K562 treated with DMSO at 1 percent for 24 hours (cell line): ENCODE measurements around the gene ATP13A5. TPM values are rescaled to one million over a fixed set of nuclear protein-coding genes. Genes with fewer than 3 reads are reported as not detected.

Experiments
- total RNA-seq: library from RNA; unstranded; fragments of 300-600 nt; gene quantifications from 2 replicates; pipeline ENCODE4 v1.2.3, GENCODE V29; 2022; ENCODE audit warnings: low read depth; ENCODE audit not compliant: insufficient read depth

The ATP13A5 gene, protein sequence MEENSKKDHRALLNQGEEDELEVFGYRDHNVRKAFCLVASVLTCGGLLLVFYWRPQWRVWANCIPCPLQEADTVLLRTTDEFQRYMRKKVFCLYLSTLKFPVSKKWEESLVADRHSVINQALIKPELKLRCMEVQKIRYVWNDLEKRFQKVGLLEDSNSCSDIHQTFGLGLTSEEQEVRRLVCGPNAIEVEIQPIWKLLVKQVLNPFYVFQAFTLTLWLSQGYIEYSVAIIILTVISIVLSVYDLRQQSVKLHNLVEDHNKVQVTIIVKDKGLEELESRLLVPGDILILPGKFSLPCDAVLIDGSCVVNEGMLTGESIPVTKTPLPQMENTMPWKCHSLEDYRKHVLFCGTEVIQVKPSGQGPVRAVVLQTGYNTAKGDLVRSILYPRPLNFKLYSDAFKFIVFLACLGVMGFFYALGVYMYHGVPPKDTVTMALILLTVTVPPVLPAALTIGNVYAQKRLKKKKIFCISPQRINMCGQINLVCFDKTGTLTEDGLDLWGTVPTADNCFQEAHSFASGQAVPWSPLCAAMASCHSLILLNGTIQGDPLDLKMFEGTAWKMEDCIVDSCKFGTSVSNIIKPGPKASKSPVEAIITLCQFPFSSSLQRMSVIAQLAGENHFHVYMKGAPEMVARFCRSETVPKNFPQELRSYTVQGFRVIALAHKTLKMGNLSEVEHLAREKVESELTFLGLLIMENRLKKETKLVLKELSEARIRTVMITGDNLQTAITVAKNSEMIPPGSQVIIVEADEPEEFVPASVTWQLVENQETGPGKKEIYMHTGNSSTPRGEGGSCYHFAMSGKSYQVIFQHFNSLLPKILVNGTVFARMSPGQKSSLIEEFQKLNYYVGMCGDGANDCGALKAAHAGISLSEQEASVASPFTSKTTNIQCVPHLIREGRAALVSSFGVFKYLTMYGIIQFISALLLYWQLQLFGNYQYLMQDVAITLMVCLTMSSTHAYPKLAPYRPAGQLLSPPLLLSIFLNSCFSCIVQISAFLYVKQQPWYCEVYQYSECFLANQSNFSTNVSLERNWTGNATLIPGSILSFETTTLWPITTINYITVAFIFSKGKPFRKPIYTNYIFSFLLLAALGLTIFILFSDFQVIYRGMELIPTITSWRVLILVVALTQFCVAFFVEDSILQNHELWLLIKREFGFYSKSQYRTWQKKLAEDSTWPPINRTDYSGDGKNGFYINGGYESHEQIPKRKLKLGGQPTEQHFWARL
- not detected in 2 replicates for total RNA-seq

DNA sequence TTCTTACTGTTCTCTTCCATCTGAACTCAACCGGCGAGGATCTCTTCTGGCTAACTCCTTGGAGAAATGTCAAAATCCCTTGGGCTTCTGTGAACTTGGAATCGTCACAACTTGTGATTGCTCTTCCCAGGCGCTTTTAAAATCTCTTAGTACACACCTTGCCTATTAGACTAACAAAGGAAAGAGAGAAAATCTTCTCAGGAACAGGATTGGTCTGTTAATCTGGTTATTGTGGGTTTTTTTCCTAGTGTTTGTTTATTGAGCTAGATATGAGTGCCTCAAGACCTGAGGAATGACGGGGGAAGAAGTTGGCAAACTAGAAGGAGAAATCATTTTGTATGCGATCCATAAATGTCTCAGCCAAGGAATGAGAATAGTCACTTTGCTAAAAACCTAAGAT lies at the start of gene ATP13A5:
Gene ATP13A5, minus strand, starts transcription at position 48 of the 400 bp plus-strand sequence. Its CDS starts 28 bp downstream, at position 20.

DNA sequence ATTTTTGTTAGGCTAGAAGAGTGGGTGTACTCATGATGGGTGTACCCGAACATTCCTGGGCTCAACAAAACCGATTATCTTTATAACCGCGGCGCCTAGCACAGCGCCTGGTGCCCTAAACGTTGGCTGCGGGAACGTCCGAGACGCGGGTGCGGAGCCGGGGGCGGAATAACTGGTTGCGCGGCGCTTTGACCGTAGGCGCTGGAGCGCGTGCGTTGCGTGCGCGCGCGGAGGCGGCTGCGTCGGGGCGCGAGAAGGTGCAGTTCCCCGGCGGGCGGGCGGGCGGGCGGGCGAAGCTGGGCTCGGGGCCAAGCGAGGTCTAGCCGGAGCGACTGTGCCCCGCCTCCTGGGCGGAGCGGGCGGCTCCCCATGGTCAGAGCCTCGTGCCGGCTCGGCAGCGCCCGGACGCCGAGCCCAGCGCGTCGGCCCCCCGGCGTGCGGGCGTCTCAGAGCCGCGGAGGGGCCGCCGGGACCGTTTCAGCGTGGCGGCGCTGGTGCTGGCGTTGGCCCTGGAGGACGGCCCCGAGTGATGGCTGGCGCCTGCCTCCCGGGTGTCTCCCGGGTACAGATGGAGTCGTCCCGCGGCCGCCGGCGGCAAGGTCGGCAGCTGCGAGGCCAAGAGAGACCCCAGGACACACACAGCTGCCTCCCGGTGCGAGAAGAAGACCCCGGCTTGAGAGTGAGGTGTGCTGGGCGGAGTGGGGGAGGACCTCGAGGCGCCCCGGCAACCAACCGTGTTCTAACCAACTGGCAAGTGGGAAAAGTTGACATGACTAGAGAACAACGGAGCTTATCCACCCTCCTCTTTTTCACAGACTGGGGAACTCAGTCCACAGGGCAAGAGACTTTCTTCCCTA lies 137.5 kb downstream of the ATP13A5 start, which contains the start of gene PLAAT1:
Gene PLAAT1, plus strand, starts transcription at position 373 of the 857 bp plus-strand sequence. CDS start 14,429 bp downstream, outside the sequence.

Other genes with a start within 250 kb of the ATP13A5 start
- 1.5 TPM in 1 of 2 replicates, not detected in the other for gene PLAAT1, start 137.5 kb downstream of the ATP13A5 start, total RNA-seq
- not detected in 2 replicates for gene ATP13A4, start 176.1 kb upstream of the ATP13A5 start, total RNA-seq
- gene OPA1, start 214.5 kb upstream of the ATP13A5 start, total RNA-seq = 19.9 and 23.8 TPM in 2 replicates